Mucosa of rectum (tissue), 2 donors: Measurements from ENCODE around the gene ARNT2.

ENCODE experiments used
- H3K27ac ChIP-seq, 2 donors: one replicate each; pipeline ENCODE4 v1.7.0; 2013; ENCODE audit warnings: inconsistent platforms in 2 of 2, low read depth in 2 of 2, low read length in 2 of 2
- H3K27me3 ChIP-seq, 2 donors: one replicate each; pipeline ENCODE4 v1.7.0; 2013; ENCODE audit warnings: low read length in 2 of 2; ENCODE audit not compliant: control insufficient read depth in 2 of 2, insufficient read depth in 2 of 2
- H3K36me3 ChIP-seq, 2 donors: one replicate each; pipeline ENCODE4 v1.7.0; 2013; ENCODE audit warnings: low read length in 2 of 2; ENCODE audit not compliant: control insufficient read depth in 2 of 2, insufficient read depth in 2 of 2
- H3K4me1 ChIP-seq, 2 donors: one replicate each; pipeline ENCODE4 v1.7.0; 2013; ENCODE audit warnings: low read length in 2 of 2, mild to moderate bottlenecking in 1 of 2; ENCODE audit not compliant: control insufficient read depth in 2 of 2, insufficient read depth in 2 of 2
- H3K4me3 ChIP-seq, 2 donors: one replicate each; pipeline ENCODE4 v1.7.0; 2013; ENCODE audit warnings: low read length in 2 of 2
- H3K9ac ChIP-seq, 2 donors: one replicate each; pipeline ENCODE4 v1.7.0; 2013; ENCODE audit warnings: low read length in 2 of 2, low read depth in 1 of 2, mild to moderate bottlenecking in 1 of 2
- H3K9me3 ChIP-seq, 2 donors: one replicate each; pipeline ENCODE4 v1.7.0; 2013; ENCODE audit warnings: low read length in 2 of 2; ENCODE audit not compliant: control insufficient read depth in 2 of 2
- donor health status: healthy.
- donor health status: Normal muscosa, but diverticular disease.

The ARNT2 gene

GRCh38 chr15:80558631-80559319 is 154.6 kb downstream of the ARNT2 start:
- no peak overlapping the region for H3K27ac ChIP-seq

GRCh38 chr15:80559320-80559693 is 155.1 kb downstream of the ARNT2 start:
- Histone ChIP-seq H3K27ac (no peak overlapping the region), H3K36me3 (no peaks in the 10 kb centered on the region), H3K4me1 (no peaks in the 10 kb centered on the region), H3K4me3 (no peak overlapping the region), H3K9ac (no peak overlapping the region), H3K27me3 (no peaks in the 10 kb centered on the region), H3K9me3 (no peaks in the 10 kb centered on the region)

More at GRCh38 chr15:80558631-80559319, 154.6 kb downstream of the ARNT2 start:
- no peak overlapping the region for H3K4me3 ChIP-seq
- H3K9me3 ChIP-seq: no peaks in the 10 kb centered on the region
- H3K27me3 ChIP-seq: no peaks in the 10 kb centered on the region
- H3K36me3 ChIP-seq: no peaks in the 10 kb centered on the region
- no peak overlapping the region for H3K9ac ChIP-seq
- H3K4me1 ChIP-seq: no peaks in the 10 kb centered on the region

GRCh38 chr15:80559761-80560160 is 155.6 kb downstream of the ARNT2 start:
- Histone ChIP-seq H3K9ac (no peak overlapping the region), H3K4me1 (no peaks in the 10 kb centered on the region), H3K27ac (no peak overlapping the region), H3K9me3 (no peaks in the 10 kb centered on the region), H3K27me3 (no peaks in the 10 kb centered on the region), H3K36me3 (no peaks in the 10 kb centered on the region), H3K4me3 (no peak overlapping the region)

GRCh38 chr15:80560601-80561400 is 156.6 kb downstream of the ARNT2 start:
- no peak overlapping the region for H3K27ac ChIP-seq
- no peaks in the 10 kb centered on the region for H3K9me3 ChIP-seq
- no peaks in the 10 kb centered on the region for H3K27me3 ChIP-seq
- no peaks in the 10 kb centered on the region for H3K4me1 ChIP-seq
- H3K36me3 ChIP-seq: no peaks in the 10 kb centered on the region
- no peak overlapping the region for H3K4me3 ChIP-seq
- H3K9ac ChIP-seq: no peak overlapping the region

GRCh38 chr15:80561500-80561899 is 157.3 kb downstream of the ARNT2 start:
- Histone ChIP-seq H3K9me3 (no peaks in the 10 kb centered on the region), H3K27me3 (no peaks in the 10 kb centered on the region), H3K4me3 (no peak overlapping the region), H3K4me1 (no peaks in the 10 kb centered on the region), H3K9ac (no peak overlapping the region), H3K36me3 (no peaks in the 10 kb centered on the region), H3K27ac (no peak overlapping the region)

GRCh38 chr15:80562033-80562432 is 157.9 kb downstream of the ARNT2 start:
- no peak overlapping the region for H3K9ac ChIP-seq
- H3K9me3 ChIP-seq: no peaks in the 10 kb centered on the region
- no peaks in the 10 kb centered on the region for H3K36me3 ChIP-seq
- H3K27ac ChIP-seq: no peak overlapping the region
- no peak overlapping the region for H3K4me3 ChIP-seq
- no peaks in the 10 kb centered on the region for H3K27me3 ChIP-seq
- H3K4me1 ChIP-seq: no peaks in the 10 kb centered on the region

- Histone ChIP-seq H3K27me3 (no peaks in the 10 kb centered on the region), H3K36me3 (no peaks in the 10 kb centered on the region), H3K27ac (no peak overlapping the region), H3K9ac (no peak overlapping the region), H3K4me3 (no peak overlapping the region), H3K4me1 (no peaks in the 10 kb centered on the region), H3K9me3 (no peaks in the 10 kb centered on the region)
Measured at GRCh38 chr15:80562846-80563245, 158.7 kb downstream of the ARNT2 start.

- H3K27ac ChIP-seq: no peak overlapping the region
- H3K4me3 ChIP-seq: no peak overlapping the region
- no peak overlapping the region for H3K9ac ChIP-seq
- no peaks in the 10 kb centered on the region for H3K4me1 ChIP-seq
- H3K36me3 ChIP-seq: no peaks in the 10 kb centered on the region
- H3K9me3 ChIP-seq: no peaks in the 10 kb centered on the region
- H3K27me3 ChIP-seq: no peaks in the 10 kb centered on the region
Measured at GRCh38 chr15:80563372-80563997, 159.3 kb downstream of the ARNT2 start.

- H3K4me1 ChIP-seq: no peaks in the 10 kb centered on the region
- no peaks in the 10 kb centered on the region for H3K27me3 ChIP-seq
- no peak overlapping the region for H3K4me3 ChIP-seq
- H3K36me3 ChIP-seq: no peaks in the 10 kb centered on the region
- no peak overlapping the region for H3K9ac ChIP-seq
- H3K9me3 ChIP-seq: no peaks in the 10 kb centered on the region
- no peak overlapping the region for H3K27ac ChIP-seq
Measured at GRCh38 chr15:80564056-80564455, 159.9 kb downstream of the ARNT2 start.

- Histone ChIP-seq H3K4me3 (no peak overlapping the region), H3K4me1 (no peaks in the 10 kb centered on the region), H3K27me3 (no peaks in the 10 kb centered on the region), H3K27ac (no peak overlapping the region), H3K9ac (no peak overlapping the region), H3K9me3 (no peaks in the 10 kb centered on the region), H3K36me3 (no peaks in the 10 kb centered on the region)
Measured at GRCh38 chr15:80565398-80565797, 161.2 kb downstream of the ARNT2 start.
